ENCODE results near the gene COA6. TPM values are rescaled to one million over a fixed set of nuclear protein-coding genes. Genes with fewer than 3 reads are reported as not detected.
A peak's percentile ranks its signal among the peaks of the same experiment; 100 is the strongest.
"Not testable (repeated sequence)": the region's sequence is repeated elsewhere in the genome, so short reads cannot be mapped to it uniquely, and the experiment has no call there.

The COA6 gene
- total and polyA plus RNA-seq, 9 donors = 28.4 to 33.4 (median 30.6) TPM

GRCh38 chr1:234336359-234336758 is 36.9 kb upstream of the COA6 start:
- H3K36me3 ChIP-seq (ENCODE audit: control insufficient read depth, insufficient read depth, low read length) = no peaks in the 10 kb centered on the region
- H3K4me1 ChIP-seq (ENCODE audit: control insufficient read depth, insufficient read depth, low read length) = no peaks in the 10 kb centered on the region
- H3K4me3 ChIP-seq (ENCODE audit: low read length) = no peak overlapping the region
- H3K9me3 ChIP-seq (replicated peaks; ENCODE audit: control insufficient read depth, low read depth, low read length) = peaks cover 3% of the 10 kb centered on the region
- DNase-seq = no peak
- no CpG with 5 or more reads among the region's 2 CpGs for WGBS (ENCODE audit: insufficient coverage)
- no peak overlapping the region for H3K27ac ChIP-seq (ENCODE audit: low read length)
- no peaks in the 10 kb centered on the region for H3K27me3 ChIP-seq (ENCODE audit: control insufficient read depth, insufficient read depth, low read length)

GRCh38 chr1:234337233-234337632 is 36.0 kb upstream of the COA6 start:
- Histone ChIP-seq H3K9me3 (replicated peaks; ENCODE audit: control insufficient read depth, low read depth, low read length) (peaks cover 3% of the 10 kb centered on the region), H3K27me3 (ENCODE audit: control insufficient read depth, insufficient read depth, low read length) (no peaks in the 10 kb centered on the region)
- DNase-seq = no peak

GRCh38 chr1:234340528-234340927 is 32.7 kb upstream of the COA6 start:
- H3K4me3 ChIP-seq (ENCODE audit: low read length) = no peak overlapping the region
- no CpG with 5 or more reads among the region's 2 CpGs for WGBS (ENCODE audit: insufficient coverage)
- peaks cover 3% of the 10 kb centered on the region for H3K9me3 ChIP-seq (replicated peaks; ENCODE audit: control insufficient read depth, low read depth, low read length)
- H3K27ac ChIP-seq (ENCODE audit: low read length) = no peak overlapping the region
- peaks cover 3% of the 10 kb centered on the region for H3K27me3 ChIP-seq (ENCODE audit: control insufficient read depth, insufficient read depth, low read length)
- H3K4me1 ChIP-seq (ENCODE audit: control insufficient read depth, insufficient read depth, low read length) = no peaks in the 10 kb centered on the region
- no peaks in the 10 kb centered on the region for H3K36me3 ChIP-seq (ENCODE audit: control insufficient read depth, insufficient read depth, low read length)
- DNase-seq = no peak

More at GRCh38 chr1:234337233-234337632, 36.0 kb upstream of the COA6 start:
- no peak overlapping the region for H3K4me3 ChIP-seq (ENCODE audit: low read length)
- H3K27ac ChIP-seq (ENCODE audit: low read length) = no peak overlapping the region
- H3K4me1 ChIP-seq (ENCODE audit: control insufficient read depth, insufficient read depth, low read length) = no peaks in the 10 kb centered on the region
- no CpG with 5 or more reads among the region's 1 CpG for WGBS (ENCODE audit: insufficient coverage)
- no peaks in the 10 kb centered on the region for H3K36me3 ChIP-seq (ENCODE audit: control insufficient read depth, insufficient read depth, low read length)

GRCh38 chr1:234342774-234343173 is 30.5 kb upstream of the COA6 start:
- WGBS (ENCODE audit: insufficient coverage) = 87% methylated on average over 3 of the region's 5 CpGs

GRCh38 chr1:234345237-234345636 is 28.0 kb upstream of the COA6 start:
- H3K4me1 ChIP-seq (ENCODE audit: control insufficient read depth, insufficient read depth, low read length) = no peaks in the 10 kb centered on the region
- DNase-seq = no peak
- H3K9me3 ChIP-seq (replicated peaks; ENCODE audit: control insufficient read depth, low read depth, low read length) = no peaks in the 10 kb centered on the region
- no peak overlapping the region for H3K4me3 ChIP-seq (ENCODE audit: low read length)
- H3K27me3 ChIP-seq (ENCODE audit: control insufficient read depth, insufficient read depth, low read length) = peaks cover 3% of the 10 kb centered on the region
- WGBS (ENCODE audit: insufficient coverage) = 100% methylated on average over 1 of the region's 1 CpG
- no peak overlapping the region for H3K27ac ChIP-seq (ENCODE audit: low read length)
- H3K36me3 ChIP-seq (ENCODE audit: control insufficient read depth, insufficient read depth, low read length) = no peaks in the 10 kb centered on the region

More at GRCh38 chr1:234342774-234343173, 30.5 kb upstream of the COA6 start:
- H3K4me1 ChIP-seq (ENCODE audit: control insufficient read depth, insufficient read depth, low read length) = no peaks in the 10 kb centered on the region
- peaks cover 3% of the 10 kb centered on the region for H3K27me3 ChIP-seq (ENCODE audit: control insufficient read depth, insufficient read depth, low read length)
- H3K4me3 ChIP-seq (ENCODE audit: low read length) = no peak overlapping the region
- no peaks in the 10 kb centered on the region for H3K36me3 ChIP-seq (ENCODE audit: control insufficient read depth, insufficient read depth, low read length)
- H3K27ac ChIP-seq (ENCODE audit: low read length) = no peak overlapping the region
- no peaks in the 10 kb centered on the region for H3K9me3 ChIP-seq (replicated peaks; ENCODE audit: control insufficient read depth, low read depth, low read length)
- no peak for DNase-seq

- WGBS (ENCODE audit: insufficient coverage) = 31% methylated on average over 3 of the region's 4 CpGs
Observed at GRCh38 chr1:234348964-234349363, 24.3 kb upstream of the COA6 start.

GRCh38 chr1:234355782-234356510 is 17.3 kb upstream of the COA6 start:
- no peaks in the 10 kb centered on the region for H3K9me3 ChIP-seq (replicated peaks; ENCODE audit: control insufficient read depth, low read depth, low read length)
- H3K4me1 ChIP-seq (ENCODE audit: control insufficient read depth, insufficient read depth, low read length) = no peaks in the 10 kb centered on the region
- DNase-seq = no peak
- H3K4me3 ChIP-seq (ENCODE audit: low read length) = no peak overlapping the region
- H3K27ac ChIP-seq (ENCODE audit: low read length) = no peak overlapping the region
- H3K27me3 ChIP-seq (ENCODE audit: control insufficient read depth, insufficient read depth, low read length) = peaks cover 3% of the 10 kb centered on the region
- WGBS (ENCODE audit: insufficient coverage) = no CpG with 5 or more reads among the region's 3 CpGs
- no peaks in the 10 kb centered on the region for H3K36me3 ChIP-seq (ENCODE audit: control insufficient read depth, insufficient read depth, low read length)

More at GRCh38 chr1:234348964-234349363, 24.3 kb upstream of the COA6 start:
- no peak for DNase-seq
- no peaks in the 10 kb centered on the region for H3K9me3 ChIP-seq (replicated peaks; ENCODE audit: control insufficient read depth, low read depth, low read length)
- H3K36me3 ChIP-seq (ENCODE audit: control insufficient read depth, insufficient read depth, low read length) = no peaks in the 10 kb centered on the region
- no peaks in the 10 kb centered on the region for H3K27me3 ChIP-seq (ENCODE audit: control insufficient read depth, insufficient read depth, low read length)
- no peak overlapping the region for H3K27ac ChIP-seq (ENCODE audit: low read length)
- no peaks in the 10 kb centered on the region for H3K4me1 ChIP-seq (ENCODE audit: control insufficient read depth, insufficient read depth, low read length)
- no peak overlapping the region for H3K4me3 ChIP-seq (ENCODE audit: low read length)

GRCh38 chr1:234356615-234357269 is 16.5 kb upstream of the COA6 start:
- H3K36me3 ChIP-seq (ENCODE audit: control insufficient read depth, insufficient read depth, low read length); H3K27ac ChIP-seq (ENCODE audit: low read length); H3K9me3 ChIP-seq (replicated peaks; ENCODE audit: control insufficient read depth, low read depth, low read length); H3K27me3 ChIP-seq (ENCODE audit: control insufficient read depth, insufficient read depth, low read length); H3K4me1 ChIP-seq (ENCODE audit: control insufficient read depth, insufficient read depth, low read length); DNase-seq: not testable (repeated sequence)
- WGBS (ENCODE audit: insufficient coverage) = 48% methylated on average over 30 of the region's 35 CpGs
- H3K4me3 ChIP-seq (ENCODE audit: low read length) = peak overlapping the region; percentile 8

GRCh38 chr1:234357831-234358230 is 15.4 kb upstream of the COA6 start:
- H3K27me3 ChIP-seq (ENCODE audit: control insufficient read depth, insufficient read depth, low read length) = peaks cover 3% of the 10 kb centered on the region
- DNase-seq = no peak
- H3K27ac ChIP-seq (ENCODE audit: low read length) = no peak overlapping the region
- no peak overlapping the region for H3K4me3 ChIP-seq (ENCODE audit: low read length)
- no peaks in the 10 kb centered on the region for H3K4me1 ChIP-seq (ENCODE audit: control insufficient read depth, insufficient read depth, low read length)
- no peaks in the 10 kb centered on the region for H3K9me3 ChIP-seq (replicated peaks; ENCODE audit: control insufficient read depth, low read depth, low read length)
- no peaks in the 10 kb centered on the region for H3K36me3 ChIP-seq (ENCODE audit: control insufficient read depth, insufficient read depth, low read length)

GRCh38 chr1:234361102-234361603 is 12.1 kb upstream of the COA6 start:
- Histone ChIP-seq H3K36me3 (ENCODE audit: control insufficient read depth, insufficient read depth, low read length) (no peaks in the 10 kb centered on the region), H3K9me3 (replicated peaks; ENCODE audit: control insufficient read depth, low read depth, low read length) (no peaks in the 10 kb centered on the region), H3K4me3 (ENCODE audit: low read length) (no peak overlapping the region), H3K27ac (ENCODE audit: low read length) (no peak overlapping the region), H3K27me3 (ENCODE audit: control insufficient read depth, insufficient read depth, low read length) (peaks cover 6% of the 10 kb centered on the region), H3K4me1 (ENCODE audit: control insufficient read depth, insufficient read depth, low read length) (no peaks in the 10 kb centered on the region)
- WGBS (ENCODE audit: insufficient coverage) = 78% methylated on average over 3 of the region's 3 CpGs
- DNase-seq = no peak

Data from muscle of leg (tissue), 11 donors.